IPS-18c (cell line): ENCODE results near the gene CCDC27.
A peak's percentile ranks its signal among the peaks of the same experiment; 100 is the strongest.
"Not testable (repeated sequence)": the region's sequence is repeated elsewhere in the genome, so short reads cannot be mapped to it uniquely, and the experiment has no call there.

Experiments
- H3K4me3 ChIP-seq: 2 replicates; pipeline ENCODE4 v1.7.0; 2013; ENCODE audit warnings: low read depth, mild to moderate bottlenecking, low read length, moderate library complexity; ENCODE audit not compliant: insufficient read depth
- H3K9me3 ChIP-seq: one replicate; pipeline ENCODE4 v1.6.1; 2013; ENCODE audit warnings: mild to moderate bottlenecking, low read length, moderate library complexity; ENCODE audit not compliant: control insufficient read depth, insufficient read depth

CCDC27 gene

DNA sequence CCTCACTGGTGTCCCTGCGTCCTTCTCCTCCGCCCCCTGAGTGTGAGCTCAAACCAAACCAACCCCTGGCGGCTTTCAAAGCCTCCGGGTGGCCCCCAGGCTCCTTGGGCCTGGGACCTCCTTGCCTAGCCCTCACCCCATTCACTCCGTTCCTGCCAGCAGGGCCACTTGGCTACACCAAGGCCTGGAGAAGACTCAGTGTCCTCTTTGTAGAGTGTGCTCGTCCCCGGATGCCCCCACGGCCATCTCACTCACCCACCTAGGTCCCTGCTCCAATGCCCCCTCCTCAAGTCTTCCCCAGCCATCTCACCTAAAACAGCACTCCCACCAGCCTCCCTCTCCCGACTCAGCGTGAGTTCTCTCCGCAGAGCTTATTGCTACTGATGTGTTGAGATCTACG, 7.2 kb upstream of the CCDC27 start:
- Histone ChIP-seq H3K9me3 (no peaks in the 10 kb centered on the region), H3K4me3 (peak overlapping the region; percentile 6; the same call in 1 of the 2 replicates)

GRCh38 chr1:3745590-3746381, 6.5 kb upstream of the CCDC27 start:
- H3K4me3 ChIP-seq = peak overlapping the region; percentile 81; the same call in 1 of the 2 replicates
- H3K9me3 ChIP-seq = no peaks in the 10 kb centered on the region

- H3K4me3 ChIP-seq = peak overlapping the region; percentile 81
These were observed 5.8 kb upstream of the CCDC27 start for GRCh38 chr1:3746389-3746829.

DNA sequence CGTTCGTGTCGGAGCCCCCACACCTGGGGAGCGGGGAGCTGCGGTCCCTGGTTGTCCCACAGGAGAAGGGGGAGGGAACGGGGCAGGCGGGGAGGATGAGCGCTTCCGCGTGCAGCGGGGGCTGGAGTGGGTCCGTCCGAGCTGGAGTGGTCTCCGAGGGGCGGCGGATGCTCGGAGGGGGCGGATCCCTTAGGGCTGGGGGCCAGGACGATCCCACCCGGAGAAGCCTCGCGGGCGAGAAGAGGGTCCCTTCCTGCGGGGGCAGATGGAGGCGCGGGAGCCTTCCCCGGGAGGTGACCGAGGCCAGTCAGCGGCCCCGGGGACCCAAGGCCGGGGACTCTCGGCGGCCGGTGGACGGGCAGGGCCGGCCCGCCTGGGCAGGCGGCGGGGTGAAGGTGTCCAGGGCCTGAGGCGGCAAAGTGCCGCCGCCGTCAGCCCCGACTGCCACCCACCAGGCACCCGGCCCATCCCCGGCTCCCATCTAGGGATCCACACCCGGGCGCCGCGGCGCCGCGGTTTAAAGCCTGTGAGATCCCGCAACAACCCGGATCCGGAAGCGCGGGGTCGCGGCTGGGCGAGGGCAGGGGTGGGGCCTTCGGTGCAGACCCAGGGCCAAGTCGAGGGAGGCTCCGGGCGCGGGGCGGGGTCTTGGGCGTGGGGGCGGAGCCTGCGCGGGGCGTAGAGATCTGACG, 5.3 kb upstream of the CCDC27 start:
- peak overlapping the region; percentile 81 for H3K4me3 ChIP-seq

More at GRCh38 chr1:3746389-3746829, 5.8 kb upstream of the CCDC27 start:
- H3K9me3 ChIP-seq = no peaks in the 10 kb centered on the region

DNA sequence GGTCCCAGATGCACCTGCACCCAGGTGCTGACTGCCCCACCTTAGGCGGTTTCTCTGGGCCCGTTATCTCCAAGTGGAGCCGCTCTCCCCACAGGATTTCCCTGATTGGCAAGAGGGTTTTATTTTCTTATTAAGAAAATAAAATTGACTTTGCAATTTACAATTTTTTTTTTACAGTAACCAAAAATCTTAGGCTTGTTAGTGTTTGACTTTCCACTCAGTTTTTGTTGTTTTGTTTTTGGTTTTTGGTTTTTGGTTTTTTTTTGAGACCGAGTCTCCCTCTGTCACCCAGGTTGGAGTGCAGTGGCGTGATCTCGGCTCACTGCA, 4.8 kb upstream of the CCDC27 start:
- Histone ChIP-seq H3K9me3 (no peaks in the 10 kb centered on the region), H3K4me3 (no peak overlapping the region)

More for the DNA sequence above, 5.3 kb upstream of the CCDC27 start:
- H3K9me3 ChIP-seq = no peaks in the 10 kb centered on the region

DNA sequence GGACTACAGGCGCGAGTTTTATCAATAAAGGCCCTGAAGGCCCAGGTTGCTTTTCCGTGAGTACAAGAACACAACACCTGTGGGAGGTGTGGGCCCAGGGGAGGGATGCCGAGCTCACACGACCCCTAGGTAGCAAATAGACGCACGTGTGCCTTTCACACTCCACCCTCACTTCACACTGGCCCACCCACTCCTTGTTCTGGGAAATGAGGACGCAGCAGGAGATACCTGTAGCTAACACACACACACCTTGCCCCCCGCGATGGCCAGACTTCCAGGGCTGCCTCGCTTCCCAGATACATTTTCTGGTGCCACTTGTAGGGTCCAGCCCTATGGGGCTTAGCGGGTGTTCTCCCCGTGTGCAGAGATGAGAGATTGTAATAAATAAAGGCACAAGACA, 4.3 kb upstream of the CCDC27 start:
- no peaks in the 10 kb centered on the region for H3K9me3 ChIP-seq
- no peak overlapping the region for H3K4me3 ChIP-seq

- H3K4me3 ChIP-seq = not testable (repeated sequence)
These were observed 3.8 kb upstream of the CCDC27 start for GRCh38 chr1:3748316-3748900.

GRCh38 chr1:3749512-3749911, 2.7 kb upstream of the CCDC27 start:
- Histone ChIP-seq H3K4me3 (no peak overlapping the region), H3K9me3 (no peaks in the 10 kb centered on the region)

More at GRCh38 chr1:3748316-3748900, 3.8 kb upstream of the CCDC27 start:
- not testable (repeated sequence) for H3K9me3 ChIP-seq

GRCh38 chr1:3750741-3751140, 1.5 kb upstream of the CCDC27 start:
- Histone ChIP-seq H3K4me3 (no peak overlapping the region), H3K9me3 (no peaks in the 10 kb centered on the region)

DNA sequence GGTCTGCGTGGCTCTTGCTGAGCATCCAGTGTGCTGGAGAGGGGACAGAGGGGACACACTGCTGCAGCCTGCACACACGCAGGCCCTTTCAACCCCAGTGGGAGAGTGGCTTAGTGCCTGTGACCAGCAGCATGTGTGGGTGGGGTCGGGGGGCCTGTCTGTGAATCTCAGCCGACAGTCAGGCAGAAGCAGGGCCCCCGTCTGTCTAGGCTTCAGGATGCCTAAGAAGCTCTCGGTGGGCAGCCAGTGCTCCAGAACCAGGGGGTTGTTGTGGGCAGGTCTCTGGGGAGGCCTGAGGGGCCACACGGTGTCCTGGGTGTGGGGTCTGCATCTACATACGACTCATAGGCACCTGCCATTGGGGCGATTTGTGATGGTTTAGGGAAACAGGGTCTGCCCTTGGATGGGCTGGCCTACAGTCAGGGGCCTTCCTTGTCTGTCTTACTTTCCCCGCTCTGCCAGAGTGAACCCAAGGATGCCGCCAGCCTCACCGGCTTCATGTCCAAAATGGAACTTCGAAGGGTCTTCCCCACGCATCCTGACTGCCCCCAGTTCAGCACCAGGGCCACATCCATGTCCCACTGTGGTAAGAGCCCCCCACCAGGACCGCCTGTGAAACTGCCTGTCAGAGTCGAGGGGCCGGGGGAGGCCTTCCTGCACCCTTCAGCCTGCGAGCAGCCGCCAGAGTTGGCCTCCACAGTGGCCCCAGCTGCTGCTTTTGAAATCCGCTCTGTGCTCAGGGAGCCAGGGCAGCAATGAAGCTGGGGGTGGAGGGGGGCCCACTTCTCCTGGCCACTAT, 1.6 kb downstream of the CCDC27 start:
- Histone ChIP-seq H3K4me3 (no peak overlapping the region), H3K9me3 (no peaks in the 10 kb centered on the region)

- Histone ChIP-seq H3K9me3 (no peaks in the 10 kb centered on the region), H3K4me3 (no peak overlapping the region)
These were observed 4.1 kb downstream of the CCDC27 start for GRCh38 chr1:3756394-3756793.

- H3K4me3 ChIP-seq = no peak overlapping the region
- H3K9me3 ChIP-seq = peaks cover 2% of the 10 kb centered on the region
These were observed 6.9 kb downstream of the CCDC27 start for GRCh38 chr1:3759164-3759563.

DNA sequence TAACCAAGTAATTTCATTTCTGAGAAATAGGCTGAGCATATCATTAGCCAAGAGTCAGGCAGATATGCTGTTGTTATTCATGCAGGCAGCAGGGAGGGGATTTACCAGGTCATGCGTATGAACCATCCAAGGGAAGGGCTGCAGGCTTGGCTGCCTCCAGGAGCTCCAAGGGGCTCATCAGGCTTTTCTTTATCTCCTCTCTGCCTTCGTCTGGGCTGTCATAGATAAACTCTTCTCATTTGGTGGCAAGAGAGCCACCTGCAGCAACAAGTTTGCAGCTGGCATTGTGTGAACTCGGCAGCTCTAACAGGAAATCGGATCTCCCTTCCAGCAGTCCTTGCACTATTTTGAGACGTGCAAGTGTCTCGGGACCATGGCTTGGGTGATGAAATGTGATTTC, 7.5 kb downstream of the CCDC27 start:
- Histone ChIP-seq H3K9me3 (peaks cover 2% of the 10 kb centered on the region), H3K4me3 (no peak overlapping the region)

DNA sequence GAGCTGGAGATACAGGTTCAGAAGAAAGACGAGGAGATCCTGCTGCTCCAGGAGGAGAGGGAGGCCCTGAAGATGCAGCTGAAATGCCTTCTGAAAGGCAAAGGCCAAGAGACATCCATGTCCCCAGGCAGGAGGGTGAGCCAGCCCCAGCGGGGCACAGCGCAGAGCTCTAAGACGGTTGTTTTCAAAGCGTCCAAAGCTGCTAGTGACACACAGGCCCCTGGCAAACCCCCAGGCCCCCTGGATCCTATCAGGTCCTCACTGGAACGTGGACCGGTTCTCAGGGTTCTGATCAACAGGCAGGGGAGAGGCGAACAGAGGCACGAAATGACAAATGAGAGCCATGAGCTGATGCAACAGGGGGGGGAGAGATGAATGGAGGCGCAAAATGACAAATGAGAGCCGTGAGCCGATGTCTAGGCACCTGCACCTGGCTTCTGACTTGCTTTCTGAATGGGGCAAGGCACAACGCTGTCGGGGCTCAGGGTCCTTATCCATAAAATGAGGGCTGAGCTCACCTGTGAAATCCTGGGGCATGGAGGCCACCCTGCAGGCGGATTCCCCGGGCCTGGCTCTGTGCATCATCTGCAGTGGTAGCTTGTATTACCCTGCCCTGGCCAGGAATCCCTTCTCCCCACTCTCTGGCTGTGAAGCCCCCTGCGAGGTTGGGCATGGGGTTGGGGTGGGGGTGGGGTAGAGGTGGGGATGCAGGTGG, 9.2 kb downstream of the CCDC27 start:
- H3K4me3 ChIP-seq = no peak overlapping the region
- peaks cover 5% of the 10 kb centered on the region for H3K9me3 ChIP-seq

GRCh38 chr1:3762151-3762872, 10.1 kb downstream of the CCDC27 start:
- Histone ChIP-seq H3K9me3 (peaks cover 6% of the 10 kb centered on the region), H3K4me3 (no peak overlapping the region)

DNA sequence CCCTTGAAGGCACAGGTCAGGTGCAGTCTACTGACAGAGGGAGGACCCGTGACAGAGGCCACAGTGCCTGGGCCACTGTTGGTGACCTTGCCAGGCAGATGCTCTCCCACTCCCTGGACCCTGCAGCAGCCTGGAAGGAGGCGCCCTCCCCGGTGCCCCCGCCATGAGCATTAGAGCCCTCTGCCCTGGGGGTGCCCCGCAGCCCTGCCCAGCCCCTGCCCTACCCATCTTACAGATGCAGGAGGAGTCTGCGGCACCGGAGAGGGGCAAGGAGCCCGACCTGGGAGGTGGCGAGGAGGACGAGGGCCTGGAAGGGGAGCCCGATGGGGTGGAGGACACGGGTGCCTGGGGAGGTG, 10.6 kb downstream of the CCDC27 start:
- peaks cover 6% of the 10 kb centered on the region for H3K9me3 ChIP-seq
- no peak overlapping the region for H3K4me3 ChIP-seq
